ENCODE measurements around the gene PLXNB2.
A peak's percentile ranks its signal among the peaks of the same experiment; 100 is the strongest.

PLXNB2 gene

DNA sequence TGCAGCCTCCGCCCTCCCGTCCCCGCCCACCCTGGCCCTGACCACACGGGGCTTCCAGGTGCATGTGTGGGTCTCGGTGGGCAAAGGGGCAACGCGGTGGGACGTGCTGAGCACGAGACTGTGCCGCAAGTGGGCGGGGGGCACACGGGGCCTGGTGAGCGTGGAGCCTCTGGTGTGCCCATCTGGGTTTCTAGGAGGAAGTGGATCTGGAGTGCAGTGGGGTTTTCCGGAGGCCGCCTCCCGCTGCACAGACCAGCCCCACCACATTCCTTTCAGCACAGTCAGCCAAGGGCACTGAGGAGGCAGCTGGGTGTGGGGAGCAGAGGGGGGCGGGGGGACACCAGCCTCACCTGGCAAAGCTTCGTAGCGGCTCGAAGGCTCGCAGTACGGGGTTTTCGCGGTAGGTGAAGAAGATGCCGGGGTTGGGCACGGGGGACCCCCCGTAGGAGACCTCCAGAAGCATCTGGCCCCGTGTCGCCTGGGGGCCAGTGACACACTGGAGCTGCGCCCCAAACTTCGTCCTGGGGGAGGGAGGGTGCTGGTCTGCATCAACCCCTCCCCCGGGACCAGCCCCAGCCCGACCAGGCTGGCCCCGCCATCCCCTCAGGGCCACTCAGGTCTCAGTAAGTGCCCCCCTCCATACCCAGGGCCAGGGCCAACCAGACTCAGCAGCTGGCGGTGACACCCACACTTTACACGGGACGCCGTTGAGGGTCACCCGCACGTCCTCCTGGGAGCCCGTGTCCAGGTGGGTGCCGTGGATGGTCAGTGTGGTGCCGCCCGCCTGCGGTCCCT is 24.9 kb downstream of the PLXNB2 start:
- DNase-seq (ENCODE audit: low spot score) (peak; percentile 96), ATAC-seq (ENCODE audit: low read depth) (peak; percentile 88)
- Histone ChIP-seq H3K4me1 (ENCODE audit: insufficient read depth, poor library complexity, severe bottlenecking) (peaks cover 11% of the 10 kb centered on the region), H3K36me3 (ENCODE audit: low read depth) (peaks cover 64% of the 10 kb centered on the region), H3K27ac (ENCODE audit: poor library complexity, severe bottlenecking) (peak overlapping the region; percentile 88), H3K9me3 (ENCODE audit: severe bottlenecking) (no peaks in the 10 kb centered on the region), H3K27me3 (ENCODE audit: insufficient read depth, poor library complexity, severe bottlenecking) (no peaks in the 10 kb centered on the region), H3K4me3 (ENCODE audit: severe bottlenecking) (no peak overlapping the region)
- TF ChIP-seq CTCF (IDR thresholded peaks at IDR 0.05; ENCODE audit: poor library complexity, severe bottlenecking): no peak

DNA sequence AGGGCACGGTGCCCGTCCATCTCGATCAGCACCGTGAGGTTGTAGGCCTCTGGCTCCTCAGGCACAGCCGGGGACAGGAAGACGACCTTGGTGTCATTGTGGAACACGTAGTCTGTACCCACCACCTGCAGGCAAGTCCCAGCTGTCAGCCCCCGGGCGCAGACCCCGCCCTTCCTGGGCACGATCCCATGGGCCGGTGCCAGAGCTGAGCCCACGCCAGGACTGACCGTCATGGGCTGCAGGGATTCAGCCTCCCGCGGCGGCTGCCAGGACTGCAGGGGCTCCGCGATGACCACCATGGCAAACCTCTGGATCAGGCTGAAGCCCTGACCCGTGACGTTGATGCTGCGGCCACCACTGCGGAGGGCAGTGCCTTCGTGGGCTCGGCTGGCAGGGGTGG is 25.5 kb downstream of the PLXNB2 start:
- TF ChIP-seq CTCF (IDR thresholded peaks at IDR 0.05; ENCODE audit: poor library complexity, severe bottlenecking): peak; percentile 7
- Histone ChIP-seq H3K36me3 (ENCODE audit: low read depth) (peaks cover 67% of the 10 kb centered on the region), H3K4me3 (ENCODE audit: severe bottlenecking) (no peak overlapping the region), H3K9me3 (ENCODE audit: severe bottlenecking) (no peaks in the 10 kb centered on the region), H3K27me3 (ENCODE audit: insufficient read depth, poor library complexity, severe bottlenecking) (no peaks in the 10 kb centered on the region), H3K4me1 (ENCODE audit: insufficient read depth, poor library complexity, severe bottlenecking) (peaks cover 11% of the 10 kb centered on the region), H3K27ac (ENCODE audit: poor library complexity, severe bottlenecking) (peak overlapping the region; percentile 88)
- DNase-seq (ENCODE audit: low spot score) (no peak), ATAC-seq (ENCODE audit: low read depth) (0 out of 3 replicates have a peak, but pooled peaks have one; percentile 6)

GRCh38 chr22:50281384-50281760 is 26.1 kb downstream of the PLXNB2 start:
- ATAC-seq (ENCODE audit: low read depth): no peak
- H3K9me3 ChIP-seq (ENCODE audit: severe bottlenecking): no peaks in the 10 kb centered on the region
- H3K27me3 ChIP-seq (ENCODE audit: insufficient read depth, poor library complexity, severe bottlenecking): no peaks in the 10 kb centered on the region
- DNase-seq (ENCODE audit: low spot score): no peak
- peaks cover 68% of the 10 kb centered on the region for H3K36me3 ChIP-seq (ENCODE audit: low read depth)
- TF ChIP-seq CTCF (IDR thresholded peaks at IDR 0.05; ENCODE audit: poor library complexity, severe bottlenecking): no peak
- peak overlapping the region; percentile 88 for H3K27ac ChIP-seq (ENCODE audit: poor library complexity, severe bottlenecking)
- peaks cover 11% of the 10 kb centered on the region for H3K4me1 ChIP-seq (ENCODE audit: insufficient read depth, poor library complexity, severe bottlenecking)
- H3K4me3 ChIP-seq (ENCODE audit: severe bottlenecking): no peak overlapping the region

GRCh38 chr22:50280708-50281383 is 26.6 kb downstream of the PLXNB2 start:
- no peak for ATAC-seq (ENCODE audit: low read depth)
- peak overlapping the region; percentile 88 for H3K27ac ChIP-seq (ENCODE audit: poor library complexity, severe bottlenecking)

More at GRCh38 chr22:50280708-50281383, 26.6 kb downstream of the PLXNB2 start:
- Histone ChIP-seq H3K4me3 (ENCODE audit: severe bottlenecking) (no peak overlapping the region), H3K27me3 (ENCODE audit: insufficient read depth, poor library complexity, severe bottlenecking) (no peaks in the 10 kb centered on the region), H3K9me3 (ENCODE audit: severe bottlenecking) (no peaks in the 10 kb centered on the region), H3K36me3 (ENCODE audit: low read depth) (peaks cover 68% of the 10 kb centered on the region), H3K4me1 (ENCODE audit: insufficient read depth, poor library complexity, severe bottlenecking) (peaks cover 11% of the 10 kb centered on the region)
- TF ChIP-seq CTCF (IDR thresholded peaks at IDR 0.05; ENCODE audit: poor library complexity, severe bottlenecking): no peak
- no peak for DNase-seq (ENCODE audit: low spot score)
